ENCODE results near the gene LYPD1. TPM values are rescaled to one million over a fixed set of nuclear protein-coding genes. Genes with fewer than 3 reads are reported as not detected.
A peak's percentile ranks its signal among the peaks of the same experiment; 100 is the strongest.

Gene LYPD1
- total RNA-seq, 1 donor from 2014 or later = 17.4 TPM

DNA sequence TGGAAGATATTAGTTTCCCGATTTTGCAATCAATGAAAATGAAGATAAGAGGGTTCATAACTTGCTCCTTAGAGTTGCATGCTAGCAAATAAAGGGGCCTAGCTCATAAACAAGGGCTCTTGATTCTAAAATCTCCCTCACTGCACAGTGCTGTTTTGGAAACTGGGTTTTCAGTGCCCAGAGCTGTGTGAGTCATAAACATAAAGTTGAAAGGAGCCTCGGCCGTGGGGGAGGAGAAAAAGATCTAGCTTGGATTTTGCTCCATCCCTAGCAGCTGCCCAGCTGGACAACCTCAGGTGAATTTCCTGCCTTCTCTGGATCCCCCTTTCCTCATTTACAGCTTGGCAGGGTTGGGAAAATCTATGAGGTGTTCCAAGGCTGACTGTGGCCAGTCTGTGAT lies 42.5 kb downstream of the LYPD1 start:
- Mint-ChIP-seq H3K4me1 (peaks cover 26% of the 10 kb centered on the region), H3K36me3 (ENCODE audit: low read depth) (no peaks in the 10 kb centered on the region), H3K4me3 (no peak overlapping the region), H3K9me3 (peaks cover 2% of the 10 kb centered on the region), H3K27me3 (ENCODE audit: low read depth) (peaks cover 17% of the 10 kb centered on the region), H3K27ac (ENCODE audit: unreplicated experiment) (no peak overlapping the region)
- TF ChIP-seq, protein P1, sequence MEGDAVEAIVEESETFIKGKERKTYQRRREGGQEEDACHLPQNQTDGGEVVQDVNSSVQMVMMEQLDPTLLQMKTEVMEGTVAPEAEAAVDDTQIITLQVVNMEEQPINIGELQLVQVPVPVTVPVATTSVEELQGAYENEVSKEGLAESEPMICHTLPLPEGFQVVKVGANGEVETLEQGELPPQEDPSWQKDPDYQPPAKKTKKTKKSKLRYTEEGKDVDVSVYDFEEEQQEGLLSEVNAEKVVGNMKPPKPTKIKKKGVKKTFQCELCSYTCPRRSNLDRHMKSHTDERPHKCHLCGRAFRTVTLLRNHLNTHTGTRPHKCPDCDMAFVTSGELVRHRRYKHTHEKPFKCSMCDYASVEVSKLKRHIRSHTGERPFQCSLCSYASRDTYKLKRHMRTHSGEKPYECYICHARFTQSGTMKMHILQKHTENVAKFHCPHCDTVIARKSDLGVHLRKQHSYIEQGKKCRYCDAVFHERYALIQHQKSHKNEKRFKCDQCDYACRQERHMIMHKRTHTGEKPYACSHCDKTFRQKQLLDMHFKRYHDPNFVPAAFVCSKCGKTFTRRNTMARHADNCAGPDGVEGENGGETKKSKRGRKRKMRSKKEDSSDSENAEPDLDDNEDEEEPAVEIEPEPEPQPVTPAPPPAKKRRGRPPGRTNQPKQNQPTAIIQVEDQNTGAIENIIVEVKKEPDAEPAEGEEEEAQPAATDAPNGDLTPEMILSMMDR (conservative IDR thresholded peaks at IDR 0.05) = no peak
- DNase-seq (ENCODE audit: low read depth, low spot score) = no peak

DNA sequence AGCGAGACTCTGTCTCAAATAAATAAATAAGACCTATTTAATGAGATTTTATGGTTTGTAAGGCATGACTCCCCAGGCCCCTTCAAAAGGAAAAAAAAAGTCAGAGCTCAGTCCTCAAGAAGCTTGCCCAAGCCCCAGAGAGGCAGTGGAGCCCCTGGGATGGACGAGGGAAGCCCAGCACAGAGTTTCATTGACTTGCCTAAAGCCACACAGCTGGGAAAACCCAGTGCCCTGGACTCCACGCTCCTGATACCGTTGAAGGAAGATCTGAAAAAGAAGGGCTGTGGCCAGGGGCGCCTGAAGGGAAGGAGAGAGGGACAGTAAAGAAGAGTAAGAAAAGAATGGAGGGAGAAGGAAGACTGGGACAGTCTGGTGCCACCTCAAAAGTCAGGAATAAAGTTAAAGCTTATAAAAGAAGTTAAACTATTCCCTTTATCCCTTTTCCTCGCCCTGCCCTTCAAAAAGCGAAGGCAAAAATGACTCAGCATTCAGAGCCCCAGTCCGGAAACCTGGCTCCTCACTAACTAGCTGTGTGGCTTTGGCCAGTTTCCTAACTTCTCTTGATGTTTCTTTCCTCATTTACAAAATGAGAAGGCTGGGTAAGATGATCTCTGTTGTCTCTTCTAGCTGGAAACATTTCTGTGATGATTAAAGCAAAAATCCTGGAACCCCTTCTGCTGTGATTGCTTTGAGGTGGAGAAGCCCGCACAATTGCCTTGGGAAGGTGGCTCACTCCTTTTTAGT lies 46.7 kb downstream of the LYPD1 start:
- peaks cover 2% of the 10 kb centered on the region for H3K9me3 Mint-ChIP-seq
- peaks cover 5% of the 10 kb centered on the region for H3K27me3 Mint-ChIP-seq (ENCODE audit: low read depth)
- no peak for DNase-seq (ENCODE audit: low read depth, low spot score)
- H3K36me3 Mint-ChIP-seq (ENCODE audit: low read depth) = no peaks in the 10 kb centered on the region
- no peak overlapping the region for H3K4me3 Mint-ChIP-seq
- TF ChIP-seq, protein P1 (conservative IDR thresholded peaks at IDR 0.05) = no peak
- H3K4me1 Mint-ChIP-seq = peaks cover under 1% of the 10 kb centered on the region
- H3K27ac Mint-ChIP-seq (ENCODE audit: unreplicated experiment) = peak overlapping the region; percentile 86

GRCh38 chr2:132621131-132621875 lies 48.7 kb downstream of the LYPD1 start:
- Mint-ChIP-seq H3K27ac (ENCODE audit: unreplicated experiment) (no peak overlapping the region), H3K4me3 (no peak overlapping the region), H3K9me3 (peaks cover 2% of the 10 kb centered on the region), H3K27me3 (ENCODE audit: low read depth) (peaks cover 5% of the 10 kb centered on the region), H3K36me3 (ENCODE audit: low read depth) (no peaks in the 10 kb centered on the region), H3K4me1 (peaks cover 5% of the 10 kb centered on the region)
- no peak for DNase-seq (ENCODE audit: low read depth, low spot score)
- TF ChIP-seq, protein P1 (conservative IDR thresholded peaks at IDR 0.05) = no peak

GRCh38 chr2:132620115-132620514 lies 49.9 kb downstream of the LYPD1 start:
- H3K36me3 Mint-ChIP-seq (ENCODE audit: low read depth) = no peaks in the 10 kb centered on the region
- H3K9me3 Mint-ChIP-seq = peaks cover 2% of the 10 kb centered on the region
- peaks cover 5% of the 10 kb centered on the region for H3K27me3 Mint-ChIP-seq (ENCODE audit: low read depth)
- no peak overlapping the region for H3K4me3 Mint-ChIP-seq
- TF ChIP-seq, protein P1 (conservative IDR thresholded peaks at IDR 0.05) = no peak
- DNase-seq (ENCODE audit: low read depth, low spot score) = no peak
- H3K27ac Mint-ChIP-seq (ENCODE audit: unreplicated experiment) = no peak overlapping the region
- peaks cover 5% of the 10 kb centered on the region for H3K4me1 Mint-ChIP-seq

DNA sequence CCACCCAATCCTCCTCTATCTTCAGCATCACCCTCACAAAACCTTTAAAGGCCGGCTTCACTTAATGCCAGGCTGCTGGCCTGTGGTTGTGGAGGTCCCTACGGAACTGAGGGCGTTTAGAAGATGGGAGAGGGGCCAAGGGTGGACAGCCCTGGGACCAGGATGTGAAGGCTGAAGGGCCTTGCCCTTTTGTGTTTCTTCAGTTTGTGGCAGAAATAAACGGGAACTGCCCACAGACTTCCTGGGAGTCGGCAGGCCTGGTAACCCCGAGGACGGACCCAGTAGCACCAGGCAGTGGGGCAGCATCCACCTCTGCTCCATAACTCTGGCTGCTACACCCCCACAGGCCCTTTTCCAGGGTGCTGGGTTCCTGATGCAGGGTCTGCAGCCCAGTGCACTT lies 51.3 kb downstream of the LYPD1 start:
- Mint-ChIP-seq H3K9me3 (no peaks in the 10 kb centered on the region), H3K4me1 (peaks cover 5% of the 10 kb centered on the region), H3K27me3 (ENCODE audit: low read depth) (peaks cover 3% of the 10 kb centered on the region), H3K4me3 (no peak overlapping the region), H3K36me3 (ENCODE audit: low read depth) (no peaks in the 10 kb centered on the region), H3K27ac (ENCODE audit: unreplicated experiment) (no peak overlapping the region)
- TF ChIP-seq, protein P1 (conservative IDR thresholded peaks at IDR 0.05) = no peak
- DNase-seq (ENCODE audit: low read depth, low spot score) = no peak
